A673 (cell line): Measurements from ENCODE around the gene CDH23. TPM values are rescaled to one million over a fixed set of nuclear protein-coding genes. Genes with fewer than 3 reads are reported as not detected.

Experiments
- BruUV-seq: library from RNA; stranded (reverse); fragments of 400-500 nt; replicated peaks from 2 replicates; lab custom pipeline; 2021; lab: Mats Ljungman, UMichigan
- CTCF ChIA-PET: fragments of 300-600 bp; sonication (Branson Sonifier 250); formaldehyde crosslinking; loops from one replicate; lab custom pipeline; 2022; ENCODE audit warnings: antibody characterized with exemption; lab: Charles Lee
- POLR2A ChIA-PET: fragments of 300-600 bp; sonication (Branson Sonifier 250); formaldehyde crosslinking; loops from one replicate; lab custom pipeline; 2022; ENCODE audit warnings: antibody characterized with exemption; ENCODE audit not compliant: low non-redundant PET; lab: Charles Lee
- DNase-seq: peaks from one replicate; pipeline ENCODE4 v3.0.0-alpha.2; 2015; ENCODE audit warnings: low spot score
- H3K27ac ChIP-seq: fragments of 200-600 bp; sonication (generic); 2 replicates; pipeline ENCODE4 v1.5.1; 2016; ENCODE audit warnings: mixed run types, low read depth, mild to moderate bottlenecking, mixed read lengths, antibody characterized with exemption, low read length; ENCODE audit not compliant: poor library complexity, severe bottlenecking
- H3K27me3 ChIP-seq: fragments of 200-600 bp; sonication (generic); replicated peaks from 2 replicates; pipeline ENCODE4 v1.6.1; 2017; ENCODE audit warnings: mixed run types, low read depth, mild to moderate bottlenecking, mixed read lengths, antibody characterized with exemption, low read length; ENCODE audit not compliant: insufficient read depth, poor library complexity
- H3K36me3 ChIP-seq: fragments of 200-600 bp; sonication (generic); 2 replicates; pipeline ENCODE4 v1.6.1; 2016; ENCODE audit warnings: mixed run types, mild to moderate bottlenecking, mixed read lengths, antibody characterized with exemption, low read length; ENCODE audit not compliant: insufficient read depth, poor library complexity, severe bottlenecking
- H3K4me1 ChIP-seq: fragments of 200-600 bp; sonication (generic); 2 replicates; pipeline ENCODE4 v1.6.1; 2017; ENCODE audit warnings: mixed run types, mild to moderate bottlenecking, mixed read lengths, antibody characterized with exemption, low read length; ENCODE audit not compliant: insufficient read depth, poor library complexity, severe bottlenecking
- H3K4me3 ChIP-seq: fragments of 200-600 bp; sonication (generic); 2 replicates; pipeline ENCODE4 v1.5.1; 2016; ENCODE audit warnings: low read depth, mixed run types, mild to moderate bottlenecking, mixed read lengths, low read length; ENCODE audit not compliant: poor library complexity, severe bottlenecking
- H3K9me3 ChIP-seq: fragments of 200-600 bp; sonication (generic); 2 replicates; pipeline ENCODE4 v1.6.1; 2016; ENCODE audit warnings: mixed run types, low read depth, mild to moderate bottlenecking, mixed read lengths, antibody characterized with exemption, low read length; ENCODE audit not compliant: poor library complexity, severe bottlenecking
- CTCF ChIP-seq: fragments of 300-800, 200-600 bp; sonication (generic); conservative IDR thresholded peaks from 2 replicates; pipeline ENCODE4 v1.5.1; 2017; ENCODE audit warnings: low read depth, mild to moderate bottlenecking, antibody characterized with exemption, low read length, moderate library complexity, mixed read lengths
- EZH2 ChIP-seq: fragments of 200-600 bp; sonication (generic); IDR thresholded peaks from 2 replicates; pipeline ENCODE4 v1.6.1; 2017; ENCODE audit warnings: borderline replicate concordance, low read depth, mild to moderate bottlenecking, mixed read lengths, antibody characterized with exemption, low read length; ENCODE audit not compliant: poor library complexity, severe bottlenecking
- intact Hi-C: fragments of 100-400 bp; cut with micrococcal nuclease; formaldehyde crosslinking; loops from one replicate; pipeline ENCODE4 v1.10.0; 2022; ENCODE audit not compliant: unreplicated experiment
- total RNA-seq: library from RNA; stranded (reverse); gene quantifications from 2 replicates; pipeline ENCODE4 v1.2.3, GENCODE V29; 2021

CDH23 gene
- total RNA-seq, 1 experiment from 2014 or later = 49.7 TPM

GRCh38 chr10:71691405-71691804 lies 294.7 kb downstream of the CDH23 start:
- ChIA-PET POLR2A (no interaction called here), CTCF (no interaction called here)
- Histone ChIP-seq H3K4me3 (no peak overlapping the region), H3K4me1 (no peaks in the 10 kb centered on the region), H3K36me3 (peaks cover 4% of the 10 kb centered on the region), H3K27me3 (no peaks in the 10 kb centered on the region), H3K27ac (no peak overlapping the region), H3K9me3 (no peaks in the 10 kb centered on the region)
- intact Hi-C loops = no loop called here
- no TSS peak for BruUV-seq
- DNase-seq = no peak
- TF ChIP-seq EZH2 = no peak
- no peak for TF ChIP-seq CTCF

GRCh38 chr10:71692598-71693306 lies 296.0 kb downstream of the CDH23 start:
- POLR2A ChIA-PET = interaction anchor here (0.6 kb wide), 1 partner anchor 109 kb away, joined by 4 read pairs; no protein-coding TSS in a partner anchor
- Histone ChIP-seq H3K9me3 (no peaks in the 10 kb centered on the region), H3K36me3 (peaks cover 4% of the 10 kb centered on the region), H3K4me3 (no peak overlapping the region), H3K27me3 (no peaks in the 10 kb centered on the region), H3K4me1 (no peaks in the 10 kb centered on the region), H3K27ac (no peak overlapping the region)
- TF ChIP-seq CTCF = no peak
- TF ChIP-seq EZH2 = no peak
- no peak for DNase-seq
- no TSS peak for BruUV-seq
- intact Hi-C loops = no loop called here
- CTCF ChIA-PET = no interaction called here

GRCh38 chr10:71693377-71693776 lies 296.7 kb downstream of the CDH23 start:
- POLR2A ChIA-PET = no interaction called here
- BruUV-seq = no TSS peak

More at GRCh38 chr10:71693377-71693776, 296.7 kb downstream of the CDH23 start:
- Histone ChIP-seq H3K4me1 (no peaks in the 10 kb centered on the region), H3K36me3 (peaks cover 4% of the 10 kb centered on the region), H3K27ac (no peak overlapping the region), H3K4me3 (no peak overlapping the region), H3K27me3 (no peaks in the 10 kb centered on the region), H3K9me3 (no peaks in the 10 kb centered on the region)
- TF ChIP-seq CTCF (no peak), EZH2 (no peak)
- no peak for DNase-seq
- CTCF ChIA-PET = no interaction called here
- intact Hi-C loops = no loop called here
